Thyroid gland (tissue), 4 donors: ENCODE measurements around the gene CSMD2. TPM values are rescaled to one million over a fixed set of nuclear protein-coding genes. Genes with fewer than 3 reads are reported as not detected.
"Not testable (repeated sequence)": the region's sequence is repeated elsewhere in the genome, so short reads cannot be mapped to it uniquely, and the experiment has no call there.

Experiments used
- DNase-seq, 2 donors: peaks; one replicate each; pipeline ENCODE4 v3.0.0-alpha.2; 2019
- H3K27ac ChIP-seq, 3 donors: fragments of 200-600 bp; sonication (generic); 1 replicate in 2 of 3; 2 replicates in 1 of 3; pipeline ENCODE4 v1.5.1; 2016 to 2019; ENCODE audit warnings: mild to moderate bottlenecking in 1 of 3, moderate library complexity in 1 of 3
- H3K27me3 ChIP-seq: fragments of 200-600 bp; sonication (generic); one replicate; pipeline ENCODE4 v1.5.1; 2019
- H3K36me3 ChIP-seq, 2 donors: fragments of 200-600 bp; sonication (generic); one replicate each; pipeline ENCODE4 v1.5.1; 2016 to 2019
- H3K4me1 ChIP-seq, 2 donors: fragments of 200-600 bp; sonication (generic); one replicate each; pipeline ENCODE4 v1.5.1; 2017 to 2019
- H3K4me3 ChIP-seq, 3 donors: fragments of 200-600 bp; sonication (generic); replicated peaks in 1 of 3; 1 replicate in 2 of 3; 2 replicates in 1 of 3; pipeline ENCODE4 v1.5.1; 2016; ENCODE audit warnings: mild to moderate bottlenecking in 1 of 3
- H3K9me3 ChIP-seq: fragments of 200-600 bp; sonication (generic); one replicate; pipeline ENCODE4 v1.5.1; 2017
- POLR2A ChIP-seq, 2 donors: fragments of 450-650 bp; IDR thresholded peaks; one replicate each; pipeline ENCODE4 v1.6.1; 2017; ENCODE audit warnings: antibody characterized with exemption in 2 of 2, mild to moderate bottlenecking in 2 of 2, moderate library complexity in 1 of 2
- WGBS, 2 donors: methylation state at CpG; one replicate each; pipeline ENCODE4 v1.1.5; 2017; 5-methylcytosine and 5-hydroxymethylcytosine counted together
- intact Hi-C: fragments of 100-400 bp; cut with DNase I; formaldehyde crosslinking; loops from one replicate; pipeline ENCODE4 v1.15.1; 2023
- total RNA-seq, 4 donors: library from RNA; depleted of rRNA; stranded (reverse); fragments of >200 nt; gene quantifications; one replicate each; pipeline ENCODE4 v1.2.3, GENCODE V29; 2016
- TF ChIP-seq, protein P1 (sequence below), 6 experiments: fragments of 200-600 bp in 3 of 6; fragments of 450-650 bp in 3 of 6; sonication (generic) in 3 of 6; IDR thresholded peaks; one replicate each; pipeline ENCODE4 v1.5.1; 2016 to 2019; ENCODE audit warnings: antibody characterized with exemption in 6 of 6, mild to moderate bottlenecking in 2 of 6, inconsistent platforms in 1 of 6, moderate library complexity in 1 of 6

Gene CSMD2
- total RNA-seq, 4 donors from 2014 or later = 0.10 to 0.45 (median 0.13) TPM; not detected in 1

DNA sequence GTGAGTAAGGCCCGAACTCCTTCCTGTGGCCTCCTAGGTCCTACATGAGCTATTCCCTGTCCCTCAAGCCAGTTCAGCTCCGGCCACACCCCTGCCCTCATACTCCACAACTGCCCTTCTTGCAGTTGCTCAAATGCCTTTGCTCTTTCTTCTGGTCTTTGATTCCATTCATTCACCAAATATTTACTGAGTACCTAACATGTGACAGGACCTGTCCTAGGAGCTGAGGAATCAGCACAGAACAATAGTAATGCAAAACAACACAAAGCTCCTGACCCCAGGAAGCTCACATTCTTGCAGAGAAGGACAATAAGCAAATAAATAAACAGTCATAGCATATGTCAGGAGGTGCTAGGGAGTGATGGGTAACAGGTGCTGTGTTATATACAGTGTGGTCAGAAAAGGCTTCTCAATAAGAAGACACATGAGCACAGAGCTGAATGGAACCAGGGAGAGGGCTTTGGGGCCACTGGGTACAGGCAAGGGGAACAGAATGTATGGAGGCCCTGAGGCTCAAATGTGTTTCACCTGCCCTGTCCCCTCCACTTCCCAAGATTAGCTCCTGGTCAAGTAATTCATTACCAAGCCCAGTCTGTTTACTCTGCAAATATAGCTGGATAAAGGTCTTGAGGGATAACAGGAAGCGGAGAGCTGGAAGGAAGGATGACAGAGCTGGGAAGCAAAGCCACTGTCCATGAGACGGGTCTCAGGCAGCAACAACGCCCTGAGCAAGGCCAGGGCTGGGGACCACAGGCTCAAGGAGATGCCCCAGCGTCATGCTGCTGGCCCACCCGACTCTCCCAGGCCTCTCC, 145.1 kb downstream of the CSMD2 start:
- Histone ChIP-seq H3K36me3 (no peaks in the 10 kb centered on the region), H3K4me3 (no peak overlapping the region), H3K4me1 (no peaks in the 10 kb centered on the region), H3K27ac (no peak overlapping the region), H3K27me3 (no peaks in the 10 kb centered on the region), H3K9me3 (no peaks in the 10 kb centered on the region)
- 64 to 68% methylated on average over 7 of the region's 7 CpGs for WGBS, 2 donors
- no peak for TF ChIP-seq POLR2A (IDR thresholded peaks at IDR 0.05)
- TF ChIP-seq, protein P1, sequence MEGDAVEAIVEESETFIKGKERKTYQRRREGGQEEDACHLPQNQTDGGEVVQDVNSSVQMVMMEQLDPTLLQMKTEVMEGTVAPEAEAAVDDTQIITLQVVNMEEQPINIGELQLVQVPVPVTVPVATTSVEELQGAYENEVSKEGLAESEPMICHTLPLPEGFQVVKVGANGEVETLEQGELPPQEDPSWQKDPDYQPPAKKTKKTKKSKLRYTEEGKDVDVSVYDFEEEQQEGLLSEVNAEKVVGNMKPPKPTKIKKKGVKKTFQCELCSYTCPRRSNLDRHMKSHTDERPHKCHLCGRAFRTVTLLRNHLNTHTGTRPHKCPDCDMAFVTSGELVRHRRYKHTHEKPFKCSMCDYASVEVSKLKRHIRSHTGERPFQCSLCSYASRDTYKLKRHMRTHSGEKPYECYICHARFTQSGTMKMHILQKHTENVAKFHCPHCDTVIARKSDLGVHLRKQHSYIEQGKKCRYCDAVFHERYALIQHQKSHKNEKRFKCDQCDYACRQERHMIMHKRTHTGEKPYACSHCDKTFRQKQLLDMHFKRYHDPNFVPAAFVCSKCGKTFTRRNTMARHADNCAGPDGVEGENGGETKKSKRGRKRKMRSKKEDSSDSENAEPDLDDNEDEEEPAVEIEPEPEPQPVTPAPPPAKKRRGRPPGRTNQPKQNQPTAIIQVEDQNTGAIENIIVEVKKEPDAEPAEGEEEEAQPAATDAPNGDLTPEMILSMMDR (IDR thresholded peaks at IDR 0.05) = no peak
- intact Hi-C loops = no loop called here
- DNase-seq = no peak

DNA sequence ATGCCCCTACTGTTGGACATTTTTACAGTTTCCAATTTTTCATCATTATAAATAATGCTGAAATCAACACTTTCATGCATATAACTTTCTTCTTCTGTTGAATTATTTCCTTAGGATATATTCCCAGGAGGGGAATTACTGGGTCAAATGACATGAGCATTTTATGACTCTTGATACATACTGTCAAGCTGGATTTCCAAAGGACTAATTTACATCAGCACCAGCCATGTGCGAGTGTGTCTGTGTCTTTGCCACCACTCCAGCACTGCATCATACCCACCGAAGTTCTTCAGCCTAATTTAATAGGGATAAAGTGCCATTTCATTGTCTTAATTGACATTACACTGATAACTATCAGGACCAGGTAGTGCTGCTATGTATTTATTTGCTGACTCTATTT, 146.7 kb downstream of the CSMD2 start:
- H3K4me3 ChIP-seq = no peak overlapping the region
- no peaks in the 10 kb centered on the region for H3K27me3 ChIP-seq
- intact Hi-C loops = no loop called here
- WGBS, 2 donors = 52 to 59% methylated on average over 2 of the region's 2 CpGs
- DNase-seq = no peak
- no peaks in the 10 kb centered on the region for H3K36me3 ChIP-seq
- no peaks in the 10 kb centered on the region for H3K9me3 ChIP-seq
- no peaks in the 10 kb centered on the region for H3K4me1 ChIP-seq
- no peak overlapping the region for H3K27ac ChIP-seq
- no peak for TF ChIP-seq POLR2A (IDR thresholded peaks at IDR 0.05)
- TF ChIP-seq, protein P1 (IDR thresholded peaks at IDR 0.05) = no peak

DNA sequence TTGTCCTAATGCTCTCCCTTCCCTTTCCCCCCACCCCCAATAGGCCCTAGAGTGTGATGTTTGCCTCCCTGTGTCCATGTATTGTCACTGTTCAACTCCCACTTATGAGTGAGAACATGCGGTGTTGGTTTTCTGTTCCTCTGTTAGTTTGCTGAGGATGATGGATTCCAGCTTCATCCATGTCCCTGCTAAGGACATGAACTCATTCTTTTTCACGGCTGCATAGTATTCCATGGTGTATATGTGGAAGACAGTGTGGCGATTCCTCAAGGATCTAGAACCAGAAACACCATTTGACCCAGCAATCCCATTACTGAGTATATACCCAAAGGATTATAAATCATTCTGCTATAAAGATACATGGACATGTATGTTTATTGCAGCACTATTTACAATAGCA, 148.7 kb downstream of the CSMD2 start:
- intact Hi-C loops, H3K4me3 ChIP-seq, H3K4me1 ChIP-seq, H3K36me3 ChIP-seq, H3K9me3 ChIP-seq, DNase-seq, H3K27ac ChIP-seq, H3K27me3 ChIP-seq: not testable (repeated sequence)
- WGBS, 2 donors = 96% methylated on average over 3 of the region's 3 CpGs

DNA sequence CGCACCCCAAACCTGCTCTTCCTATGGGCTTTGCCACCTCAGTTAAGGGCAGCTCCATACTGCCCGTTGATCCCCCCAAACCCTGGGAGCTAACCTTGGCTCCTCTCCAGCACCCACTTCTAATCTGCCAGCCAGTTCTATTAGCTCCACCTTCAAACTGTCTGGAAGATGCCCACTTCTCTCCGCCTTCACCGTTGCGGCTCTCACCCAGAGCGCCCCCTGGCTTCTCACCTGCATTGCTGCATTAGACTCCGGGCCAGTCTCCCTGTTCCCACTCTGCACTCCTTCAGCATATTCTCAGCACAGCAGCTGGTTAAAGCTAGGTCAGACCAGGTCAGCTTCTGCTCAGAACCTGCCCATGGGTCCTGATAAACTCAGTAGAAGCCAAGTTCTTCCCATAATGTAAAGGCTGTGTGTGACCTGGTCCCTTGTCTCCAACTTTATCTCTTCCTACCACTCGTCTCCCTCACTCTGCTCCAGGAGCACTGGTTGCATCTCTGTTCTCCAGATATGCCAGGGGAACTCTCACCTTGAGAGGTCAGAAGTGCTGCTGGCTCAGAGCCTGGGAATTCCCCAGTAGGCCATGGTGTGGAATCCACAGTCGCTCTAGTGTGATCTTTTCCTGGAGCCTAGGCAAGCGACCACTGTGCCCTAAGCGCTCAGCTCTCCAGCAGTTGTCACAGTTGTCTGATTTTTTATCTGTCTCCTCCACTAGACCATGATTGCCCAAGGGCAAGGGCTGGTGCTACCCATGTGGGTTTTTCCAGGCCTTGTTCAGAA, 150.9 kb downstream of the CSMD2 start:
- peak; percentile 58 to 60 for DNase-seq
- intact Hi-C loops = no loop called here

DNA sequence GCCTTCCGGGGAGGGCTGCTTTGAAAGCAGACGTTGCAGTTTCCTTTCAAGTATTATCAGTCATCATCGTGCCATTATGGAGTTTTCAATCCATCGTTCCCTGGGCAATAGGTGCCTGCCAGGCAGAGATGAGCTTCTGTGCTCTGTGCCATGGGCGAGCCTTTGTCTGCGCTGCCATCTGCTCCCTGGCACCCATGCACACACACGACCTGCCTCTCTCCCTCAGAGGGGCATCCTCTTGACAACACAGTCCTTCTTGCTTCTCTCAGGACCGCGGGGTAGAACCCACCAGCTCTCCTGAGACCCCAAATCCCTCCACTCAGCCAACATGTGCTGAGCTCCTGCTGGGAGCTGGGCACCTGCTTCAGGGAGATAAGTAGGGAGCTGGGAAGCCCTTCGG, 151.9 kb downstream of the CSMD2 start:
- H3K36me3 ChIP-seq = no peaks in the 10 kb centered on the region
- TF ChIP-seq POLR2A (IDR thresholded peaks at IDR 0.05) = no peak
- TF ChIP-seq, protein P1 (IDR thresholded peaks at IDR 0.05) = no peak
- H3K27me3 ChIP-seq = no peaks in the 10 kb centered on the region
- H3K4me1 ChIP-seq = no peaks in the 10 kb centered on the region
- DNase-seq = no peak
- intact Hi-C loops = no loop called here
- 77 to 81% methylated on average over 9 to 10 of the region's 10 CpGs for WGBS, 2 donors
- no peaks in the 10 kb centered on the region for H3K9me3 ChIP-seq
- H3K27ac ChIP-seq = no peak overlapping the region
- no peak overlapping the region for H3K4me3 ChIP-seq

More for the DNA sequence above, 150.9 kb downstream of the CSMD2 start:
- TF ChIP-seq POLR2A (IDR thresholded peaks at IDR 0.05) = no peak
- TF ChIP-seq, protein P1 (IDR thresholded peaks at IDR 0.05) = peak in 4 of 6 experiments; percentile 18 to 50 (median 38)
- no peak overlapping the region for H3K4me3 ChIP-seq
- H3K27me3 ChIP-seq = no peaks in the 10 kb centered on the region
- no peak overlapping the region for H3K27ac ChIP-seq
- H3K4me1 ChIP-seq = no peaks in the 10 kb centered on the region
- WGBS, 2 donors = 31 to 36% methylated on average over 11 of the region's 11 CpGs
- no peaks in the 10 kb centered on the region for H3K9me3 ChIP-seq
- H3K36me3 ChIP-seq = no peaks in the 10 kb centered on the region
